HG03558 (cell line): Measurements from ENCODE around the gene PAX2.

ENCODE experiments used
- ATAC-seq: cut with Tn5 transposase; IDR thresholded peaks from one replicate; pipeline ENCODE4 v1.9.1; 2021; ENCODE audit warnings: moderate number of reproducible peaks; ENCODE audit not compliant: unreplicated experiment; ENCODE audit errors: extremely low read depth

Gene PAX2

DNA sequence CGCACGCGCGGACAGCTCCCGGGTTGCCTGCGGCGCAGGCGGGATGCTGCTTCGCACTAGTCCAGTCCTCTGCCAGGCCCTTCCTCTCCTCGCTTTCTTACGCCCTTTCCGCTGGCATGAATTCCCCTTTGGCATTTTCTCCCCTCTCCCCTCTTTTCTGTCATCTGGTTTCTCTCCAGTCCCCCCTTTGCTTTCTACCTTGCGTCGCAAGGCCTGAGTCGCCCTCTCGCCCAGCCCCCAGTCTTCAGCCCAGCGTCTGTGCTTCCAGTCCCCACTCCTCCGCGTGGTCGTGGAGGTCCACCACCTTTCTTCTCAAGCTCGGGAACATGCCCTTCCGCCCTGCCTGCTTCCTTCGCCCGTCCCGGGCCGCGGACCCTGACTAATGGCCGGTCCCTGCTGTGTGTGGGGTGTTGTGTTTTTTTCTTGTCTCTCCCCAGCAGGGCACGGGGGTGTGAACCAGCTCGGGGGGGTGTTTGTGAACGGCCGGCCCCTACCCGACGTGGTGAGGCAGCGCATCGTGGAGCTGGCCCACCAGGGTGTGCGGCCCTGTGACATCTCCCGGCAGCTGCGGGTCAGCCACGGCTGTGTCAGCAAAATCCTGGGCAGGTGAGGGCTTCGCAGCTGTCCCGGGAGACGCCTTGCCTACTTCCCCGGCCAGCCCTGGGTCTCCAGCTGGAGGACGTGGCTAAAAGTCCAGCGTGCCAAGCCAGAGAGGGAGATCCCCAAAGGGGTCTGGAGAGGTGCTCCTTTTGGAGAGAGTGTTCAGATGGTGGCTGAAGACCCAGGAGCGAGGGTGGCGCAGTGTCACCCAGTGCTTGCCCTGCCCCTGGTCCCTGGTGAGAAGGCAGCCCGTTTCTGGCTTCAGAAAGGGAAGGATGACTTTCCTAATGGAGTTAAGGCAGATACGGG lies 4.2 kb downstream of the PAX2 start:
- no peak for ATAC-seq

GRCh38 chr10:100750291-100751210 lies 5.2 kb downstream of the PAX2 start:
- no peak for ATAC-seq

DNA sequence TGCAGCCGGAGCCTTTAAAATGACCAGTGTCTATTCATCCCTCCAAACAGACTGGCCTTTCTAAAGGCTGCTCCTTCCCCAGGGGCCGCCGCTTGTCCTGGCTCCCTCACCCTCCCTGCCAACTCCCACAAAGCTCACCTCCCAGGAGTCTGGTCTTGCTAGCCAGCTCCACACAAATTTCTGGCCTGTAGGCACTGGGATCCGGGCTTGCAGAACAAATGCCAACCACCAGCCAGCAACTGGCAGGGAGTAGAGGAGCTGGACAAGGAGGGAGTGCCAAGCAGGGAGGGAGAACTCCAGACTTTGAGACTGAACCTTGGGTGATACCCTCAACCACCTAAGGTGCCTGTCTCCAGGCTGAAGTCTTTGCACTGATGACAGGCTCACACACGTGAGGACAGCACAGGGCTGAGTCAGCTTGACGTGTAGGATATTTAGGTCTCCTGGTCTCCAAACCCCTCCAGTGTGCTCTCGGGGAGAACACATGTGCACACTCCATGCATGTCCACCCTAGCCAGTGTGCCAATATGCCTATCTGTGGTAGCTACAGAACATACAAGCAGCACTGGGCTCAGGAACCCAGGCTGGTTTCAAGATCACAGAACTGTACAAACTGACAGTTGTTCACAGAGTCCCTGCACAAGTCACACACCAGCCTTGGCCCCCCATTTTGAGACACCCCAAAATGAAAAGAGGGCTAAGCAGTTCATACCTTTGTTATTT lies 6.0 kb downstream of the PAX2 start:
- no peak for ATAC-seq

- no peak for ATAC-seq
Measured at GRCh38 chr10:100755821-100756220, 10.4 kb downstream of the PAX2 start.

GRCh38 chr10:100759331-100759730 lies 13.9 kb downstream of the PAX2 start:
- no peak for ATAC-seq

DNA sequence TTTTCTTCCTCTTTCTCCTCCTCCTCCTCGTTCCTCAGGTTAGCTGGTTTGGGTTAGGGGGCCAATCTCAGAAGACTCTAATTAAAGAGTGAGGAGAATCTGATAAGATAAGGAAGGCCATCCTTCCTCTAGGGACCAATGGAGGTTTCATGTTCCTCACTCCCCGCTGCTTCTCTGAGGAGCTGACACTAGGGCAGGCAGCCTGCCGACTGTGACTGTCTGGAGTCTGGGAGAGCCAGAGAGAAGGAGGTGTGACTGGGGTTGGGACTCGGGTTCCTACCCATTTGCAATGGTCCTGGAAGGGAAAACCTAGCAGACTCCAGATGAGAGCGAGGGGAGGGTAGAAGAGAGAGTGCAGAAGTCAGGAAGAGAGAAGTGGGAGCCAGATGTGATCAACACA lies 15.3 kb downstream of the PAX2 start:
- ATAC-seq: no peak

DNA sequence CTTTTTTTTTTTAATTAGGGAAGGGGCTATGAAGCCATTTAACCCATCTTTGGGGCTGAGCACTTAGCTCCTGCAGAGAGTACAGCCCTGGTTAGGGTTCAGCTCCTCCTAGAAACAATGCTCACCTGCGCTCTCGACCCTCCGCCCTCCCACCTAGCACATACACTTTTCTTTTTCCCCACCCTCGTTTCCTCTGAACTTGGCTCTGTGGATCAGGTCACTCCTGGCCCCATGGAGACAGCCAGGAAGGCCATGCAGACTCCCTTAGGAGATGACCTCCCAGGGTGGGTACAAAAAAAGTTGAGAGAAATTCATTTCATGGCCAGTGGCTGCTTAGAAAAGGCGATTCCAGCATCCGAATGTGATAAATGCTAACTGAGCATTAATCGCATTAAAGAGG lies 15.8 kb downstream of the PAX2 start:
- no peak for ATAC-seq

- no peak for ATAC-seq
Measured at GRCh38 chr10:100763043-100763747, 17.8 kb downstream of the PAX2 start.

DNA sequence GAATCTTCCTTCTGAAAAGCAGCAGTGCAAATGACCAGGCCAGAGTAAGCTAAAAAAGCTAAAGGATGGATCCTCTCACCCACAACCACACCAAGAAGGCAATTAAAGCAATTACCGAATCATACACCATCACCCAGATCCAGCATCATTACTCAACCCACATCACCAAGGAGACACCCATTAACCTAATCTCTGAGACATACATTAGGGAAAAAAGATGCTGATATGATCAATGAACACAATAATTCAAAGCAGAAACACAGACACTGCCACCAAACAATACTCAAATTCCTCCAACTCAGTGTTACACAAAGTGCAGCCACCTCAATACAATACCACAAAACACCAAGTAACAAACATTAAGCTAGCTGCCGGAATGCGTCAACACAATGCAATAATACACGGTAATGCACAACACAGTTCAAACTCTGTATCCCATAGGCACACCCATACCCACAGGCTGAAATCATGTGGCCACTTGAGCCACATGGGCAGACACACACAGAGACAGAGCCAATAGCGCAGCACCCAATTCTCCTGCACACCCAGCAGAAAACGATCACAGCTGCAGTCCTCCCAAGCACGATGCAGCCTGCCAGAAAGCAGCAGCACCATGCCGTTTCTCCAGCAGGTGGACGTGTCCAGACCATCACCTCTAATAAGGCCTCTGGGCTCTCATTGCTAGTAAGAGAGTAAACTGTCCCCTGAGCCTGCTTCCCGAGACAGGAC lies 21.5 kb downstream of the PAX2 start:
- no peak for ATAC-seq

GRCh38 chr10:100767422-100767775 lies 22.0 kb downstream of the PAX2 start:
- ATAC-seq: no peak

DNA sequence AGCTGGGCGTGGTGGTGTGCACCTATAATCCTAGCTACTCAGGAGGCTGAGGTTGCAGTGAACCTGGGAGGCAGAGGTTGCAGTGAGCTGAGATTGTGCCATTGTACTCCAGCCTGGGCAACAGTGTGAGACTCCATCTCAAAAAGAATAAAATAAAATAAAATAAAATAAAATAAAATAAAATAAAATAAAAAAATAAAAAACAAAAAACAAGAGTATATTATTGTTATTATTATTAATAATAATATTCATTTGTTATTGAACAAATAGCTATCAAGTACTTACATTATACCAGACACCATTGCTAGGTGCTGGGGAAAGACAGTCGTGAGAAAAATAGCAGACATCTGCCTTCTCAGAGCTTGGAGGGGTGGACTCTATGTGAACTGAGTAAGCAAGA lies 24.1 kb downstream of the PAX2 start:
- no peak for ATAC-seq

GRCh38 chr10:100773646-100774045 lies 28.3 kb downstream of the PAX2 start:
- no peak for ATAC-seq

- ATAC-seq: no peak
Measured at GRCh38 chr10:100774223-100774622, 28.8 kb downstream of the PAX2 start.

DNA sequence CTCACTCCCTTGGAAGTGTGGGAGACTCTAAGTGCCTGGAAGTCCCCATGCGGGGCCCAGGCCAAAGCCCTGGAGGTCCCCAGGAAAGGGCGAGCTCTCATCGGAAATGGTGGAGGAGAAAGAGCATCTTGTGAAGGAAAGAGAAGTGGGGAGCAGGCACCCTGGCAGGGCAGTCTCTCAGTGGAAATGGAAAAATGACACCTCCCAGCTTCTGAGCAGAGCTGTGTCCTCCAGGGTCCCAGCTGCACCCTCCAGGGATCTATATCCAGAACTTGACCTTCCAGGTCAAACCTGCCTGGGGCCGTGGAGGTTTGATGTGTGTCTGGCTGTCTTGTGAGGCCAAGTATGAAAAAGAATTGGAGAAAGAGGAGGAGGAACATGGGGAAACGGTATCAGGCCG lies 29.5 kb downstream of the PAX2 start:
- no peak for ATAC-seq

DNA sequence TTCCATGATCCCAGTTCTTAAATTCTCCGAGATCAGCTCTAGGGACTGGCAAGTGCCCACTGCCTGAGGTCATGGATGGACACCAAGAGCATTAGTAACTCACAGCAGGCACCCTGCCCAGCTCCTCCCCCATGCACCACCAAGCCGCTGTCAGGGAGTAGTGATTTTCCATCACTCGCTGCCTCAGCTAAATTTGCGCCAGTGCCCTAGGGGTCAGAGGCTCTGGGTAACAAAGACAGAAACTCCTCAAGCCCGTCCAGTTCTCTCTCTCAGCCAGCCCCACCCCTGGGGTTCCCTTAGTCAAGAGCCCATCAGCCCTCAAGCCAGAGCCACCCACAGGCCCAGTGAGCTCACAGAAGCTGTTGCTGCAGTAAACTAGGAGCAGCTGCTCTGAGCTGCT lies 30.0 kb downstream of the PAX2 start:
- no peak for ATAC-seq

GRCh38 chr10:100775871-100776270 lies 30.5 kb downstream of the PAX2 start:
- no peak for ATAC-seq

- no peak for ATAC-seq
Measured at GRCh38 chr10:100776671-100777070, 31.3 kb downstream of the PAX2 start.

DNA sequence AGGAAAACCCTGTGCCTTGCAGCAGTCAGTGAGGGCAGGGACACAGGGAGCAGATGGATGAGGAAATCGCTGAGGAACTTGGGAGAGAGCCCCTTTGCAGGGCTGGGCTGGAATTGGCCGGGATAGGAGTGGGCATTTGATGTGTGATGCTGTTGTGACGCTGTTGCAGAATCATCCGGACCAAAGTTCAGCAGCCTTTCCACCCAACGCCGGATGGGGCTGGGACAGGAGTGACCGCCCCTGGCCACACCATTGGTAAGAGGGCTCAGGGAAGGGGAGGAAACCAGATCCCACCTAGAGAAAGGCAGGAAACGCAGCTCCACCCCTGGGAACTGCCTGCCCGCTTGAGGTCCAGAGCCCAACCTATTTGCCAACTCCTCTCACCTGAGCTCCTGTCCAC lies 33.9 kb downstream of the PAX2 start:
- no peak for ATAC-seq

- no peak for ATAC-seq
Measured at GRCh38 chr10:100780324-100780723, 34.9 kb downstream of the PAX2 start.
